A673 (cell line): ENCODE measurements around the gene RPL19. TPM values are rescaled to one million over a fixed set of nuclear protein-coding genes. Genes with fewer than 3 reads are reported as not detected.

Experiments
- BruUV-seq: library from RNA; stranded (reverse); fragments of 400-500 nt; replicated peaks from 2 replicates; lab custom pipeline; 2021; lab: Mats Ljungman, UMichigan
- CTCF ChIA-PET: fragments of 300-600 bp; sonication (Branson Sonifier 250); formaldehyde crosslinking; loops from one replicate; lab custom pipeline; 2022; ENCODE audit warnings: antibody characterized with exemption; lab: Charles Lee
- POLR2A ChIA-PET: fragments of 300-600 bp; sonication (Branson Sonifier 250); formaldehyde crosslinking; loops from one replicate; lab custom pipeline; 2022; ENCODE audit warnings: antibody characterized with exemption; ENCODE audit not compliant: low non-redundant PET; lab: Charles Lee
- DNase-seq: peaks from one replicate; pipeline ENCODE4 v3.0.0-alpha.2; 2015; ENCODE audit warnings: low spot score
- H3K27ac ChIP-seq: fragments of 200-600 bp; sonication (generic); 2 replicates; pipeline ENCODE4 v1.5.1; 2016; ENCODE audit warnings: mixed run types, low read depth, mild to moderate bottlenecking, mixed read lengths, antibody characterized with exemption, low read length; ENCODE audit not compliant: poor library complexity, severe bottlenecking
- H3K27me3 ChIP-seq: fragments of 200-600 bp; sonication (generic); replicated peaks from 2 replicates; pipeline ENCODE4 v1.6.1; 2017; ENCODE audit warnings: mixed run types, low read depth, mild to moderate bottlenecking, mixed read lengths, antibody characterized with exemption, low read length; ENCODE audit not compliant: insufficient read depth, poor library complexity
- H3K36me3 ChIP-seq: fragments of 200-600 bp; sonication (generic); 2 replicates; pipeline ENCODE4 v1.6.1; 2016; ENCODE audit warnings: mixed run types, mild to moderate bottlenecking, mixed read lengths, antibody characterized with exemption, low read length; ENCODE audit not compliant: insufficient read depth, poor library complexity, severe bottlenecking
- H3K4me1 ChIP-seq: fragments of 200-600 bp; sonication (generic); 2 replicates; pipeline ENCODE4 v1.6.1; 2017; ENCODE audit warnings: mixed run types, mild to moderate bottlenecking, mixed read lengths, antibody characterized with exemption, low read length; ENCODE audit not compliant: insufficient read depth, poor library complexity, severe bottlenecking
- H3K4me3 ChIP-seq: fragments of 200-600 bp; sonication (generic); 2 replicates; pipeline ENCODE4 v1.5.1; 2016; ENCODE audit warnings: low read depth, mixed run types, mild to moderate bottlenecking, mixed read lengths, low read length; ENCODE audit not compliant: poor library complexity, severe bottlenecking
- H3K9me3 ChIP-seq: fragments of 200-600 bp; sonication (generic); 2 replicates; pipeline ENCODE4 v1.6.1; 2016; ENCODE audit warnings: mixed run types, low read depth, mild to moderate bottlenecking, mixed read lengths, antibody characterized with exemption, low read length; ENCODE audit not compliant: poor library complexity, severe bottlenecking
- CTCF ChIP-seq: fragments of 300-800, 200-600 bp; sonication (generic); conservative IDR thresholded peaks from 2 replicates; pipeline ENCODE4 v1.5.1; 2017; ENCODE audit warnings: low read depth, mild to moderate bottlenecking, antibody characterized with exemption, low read length, moderate library complexity, mixed read lengths
- EZH2 ChIP-seq: fragments of 200-600 bp; sonication (generic); IDR thresholded peaks from 2 replicates; pipeline ENCODE4 v1.6.1; 2017; ENCODE audit warnings: borderline replicate concordance, low read depth, mild to moderate bottlenecking, mixed read lengths, antibody characterized with exemption, low read length; ENCODE audit not compliant: poor library complexity, severe bottlenecking
- intact Hi-C: fragments of 100-400 bp; cut with micrococcal nuclease; formaldehyde crosslinking; loops from one replicate; pipeline ENCODE4 v1.10.0; 2022; ENCODE audit not compliant: unreplicated experiment
- total RNA-seq: library from RNA; stranded (reverse); gene quantifications from 2 replicates; pipeline ENCODE4 v1.2.3, GENCODE V29; 2021

The RPL19 gene
- total RNA-seq, 1 experiment from 2014 or later: 950 TPM

GRCh38 chr17:39231591-39232551, 31.8 kb downstream of the RPL19 start:
- TF ChIP-seq CTCF (peak; percentile 79), EZH2 (no peak)
- Histone ChIP-seq H3K27ac (peak overlapping the region; percentile 58), H3K27me3 (no peaks in the 10 kb centered on the region), H3K36me3 (no peaks in the 10 kb centered on the region), H3K9me3 (no peaks in the 10 kb centered on the region), H3K4me3 (peak overlapping the region; percentile 19), H3K4me1 (peaks cover 14% of the 10 kb centered on the region)
- intact Hi-C loops: no loop called here
- DNase-seq: peak; percentile 81
- BruUV-seq: no TSS peak
- POLR2A ChIA-PET: no interaction called here
- CTCF ChIA-PET: interaction anchor here (0.6 to 1.3 kb wide), 10 partner anchors 10 to 1123 kb away, joined by 3 to 7 read pairs (median 4); no protein-coding TSS in a partner anchor

- Histone ChIP-seq H3K36me3 (no peaks in the 10 kb centered on the region), H3K27me3 (no peaks in the 10 kb centered on the region), H3K27ac (no peak overlapping the region), H3K9me3 (no peaks in the 10 kb centered on the region), H3K4me3 (no peak overlapping the region), H3K4me1 (peaks cover 12% of the 10 kb centered on the region)
- CTCF ChIA-PET: interaction anchor here (0.5 to 1.7 kb wide), 8 partner anchors 9 to 340 kb away, joined by 3 to 7 read pairs (median 6); partner anchors contain the start of genes RPL19 and STAC2
- TF ChIP-seq CTCF (peak; percentile 74), EZH2 (no peak)
- peak; percentile 66 for DNase-seq
- POLR2A ChIA-PET: no interaction called here
- intact Hi-C loops: loop anchor here (5.0 kb wide), 1 partner anchor 39 kb away; the partner anchor contains the start of gene CACNB1
- BruUV-seq: no TSS peak
These were observed 35.7 kb downstream of the RPL19 start for GRCh38 chr17:39235555-39236449.

DNA sequence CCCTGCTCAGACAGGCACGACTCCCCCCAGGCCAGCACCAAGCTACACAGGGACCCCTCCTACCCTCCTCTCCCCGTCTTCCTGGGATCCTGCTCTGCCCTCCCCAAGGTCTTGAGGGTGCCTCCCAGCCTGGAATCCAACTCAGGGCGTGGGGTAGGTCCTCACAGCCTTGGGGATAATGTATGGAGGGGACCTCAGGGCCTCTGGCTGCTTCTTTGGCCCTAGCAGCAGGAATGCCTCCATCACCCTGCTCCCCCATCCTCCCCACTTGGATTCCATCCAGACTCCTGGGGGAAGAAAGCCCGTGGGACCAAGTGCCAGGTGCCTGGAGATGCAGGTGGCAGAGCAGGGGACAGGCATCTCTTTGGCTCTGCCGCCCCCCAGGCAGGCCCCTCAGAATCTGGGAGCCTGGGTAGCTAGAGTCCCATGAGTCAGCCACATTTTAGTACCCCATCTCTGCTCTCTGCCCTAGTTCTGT, 36.4 kb downstream of the RPL19 start:
- intact Hi-C loops: loop anchor here (5.0 kb wide), 1 partner anchor 39 kb away; the partner anchor contains the start of gene CACNB1
- ChIA-PET POLR2A (no interaction called here), CTCF (interaction anchor here (0.5 to 1.7 kb wide), 4 partner anchors 8 to 62 kb away, joined by 4 to 7 read pairs (median 5); partner anchors contain the start of gene STAC2)
- BruUV-seq: no TSS peak
- no peak for TF ChIP-seq CTCF
- no peak for TF ChIP-seq EZH2
- H3K27me3 ChIP-seq: no peaks in the 10 kb centered on the region
- H3K27ac ChIP-seq: no peak overlapping the region
- H3K4me1 ChIP-seq: peaks cover 5% of the 10 kb centered on the region
- DNase-seq: no peak
- H3K9me3 ChIP-seq: no peaks in the 10 kb centered on the region
- no peak overlapping the region for H3K4me3 ChIP-seq
- no peaks in the 10 kb centered on the region for H3K36me3 ChIP-seq
